G401.6 (cell line): ENCODE results near the gene IQCN.

Source experiments
- FAIRE-seq: peaks from 2 replicates; lab custom pipeline; 2012; peaks lifted over from hg19 to GRCh38; lab: Jason Lieb, UNC

Gene IQCN

GRCh38 chr19:18233224-18233825, 40.9 kb downstream of the IQCN start:
- FAIRE-seq = no peak

- no peak for FAIRE-seq
Measured at GRCh38 chr19:18232540-18233223, 41.6 kb downstream of the IQCN start.

- FAIRE-seq = peak; percentile 36
Measured at GRCh38 chr19:18231775-18232174, 42.5 kb downstream of the IQCN start.

- FAIRE-seq = peak; percentile 88
Measured at GRCh38 chr19:18230941-18231734, 43.1 kb downstream of the IQCN start.

GRCh38 chr19:18229915-18230314, 44.3 kb downstream of the IQCN start:
- no peak for FAIRE-seq

- FAIRE-seq = no peak
Measured at GRCh38 chr19:18229474-18229873, 44.8 kb downstream of the IQCN start.

GRCh38 chr19:18227781-18228271, 46.4 kb downstream of the IQCN start:
- no peak for FAIRE-seq

- no peak for FAIRE-seq
Measured at GRCh38 chr19:18226956-18227780, 47.1 kb downstream of the IQCN start.

GRCh38 chr19:18225702-18226468, 48.4 kb downstream of the IQCN start, which contains the start of gene PDE4C:
PDE4C (minus strand) TSS chr19:18226438; CDS start chr19:18226415, 23 bp downstream.
- FAIRE-seq = no peak

- no peak for FAIRE-seq
Measured at GRCh38 chr19:18225355-18225701, 48.9 kb downstream of the IQCN start.

GRCh38 chr19:18224525-18225354, 49.5 kb downstream of the IQCN start:
- FAIRE-seq = peak; percentile 99

GRCh38 chr19:18223860-18224524, 50.3 kb downstream of the IQCN start:
- FAIRE-seq = no peak

- FAIRE-seq = no peak
Measured at GRCh38 chr19:18221815-18222725, 52.2 kb downstream of the IQCN start.

GRCh38 chr19:18220632-18221275, 53.5 kb downstream of the IQCN start:
- no peak for FAIRE-seq

GRCh38 chr19:18219911-18220631, 54.2 kb downstream of the IQCN start:
- FAIRE-seq = no peak

- FAIRE-seq = no peak
Measured at GRCh38 chr19:18218600-18218999, 55.7 kb downstream of the IQCN start.

- no peak for FAIRE-seq
Measured at GRCh38 chr19:18218159-18218558, 56.1 kb downstream of the IQCN start.

GRCh38 chr19:18216789-18217188, 57.5 kb downstream of the IQCN start:
- no peak for FAIRE-seq
